NCI-H146 treated with DMSO at 0.1 percent for 48 hours (cell line): Measurements from ENCODE around the gene TMOD3.

Experiments used
- DNase-seq: peaks from one replicate; lab custom pipeline; 2025; ENCODE audit not compliant: unreplicated experiment; lab: John Stamatoyannopoulos, UW

Gene TMOD3

GRCh38 chr15:51825698-51826097, 3.8 kb upstream of the TMOD3 start:
- no peak for DNase-seq

GRCh38 chr15:51828621-51829375, 655 bp upstream of the TMOD3 start:
- no peak for DNase-seq

GRCh38 chr15:51830276-51830806, 888 bp downstream of the TMOD3 start:
- no peak for DNase-seq

DNA sequence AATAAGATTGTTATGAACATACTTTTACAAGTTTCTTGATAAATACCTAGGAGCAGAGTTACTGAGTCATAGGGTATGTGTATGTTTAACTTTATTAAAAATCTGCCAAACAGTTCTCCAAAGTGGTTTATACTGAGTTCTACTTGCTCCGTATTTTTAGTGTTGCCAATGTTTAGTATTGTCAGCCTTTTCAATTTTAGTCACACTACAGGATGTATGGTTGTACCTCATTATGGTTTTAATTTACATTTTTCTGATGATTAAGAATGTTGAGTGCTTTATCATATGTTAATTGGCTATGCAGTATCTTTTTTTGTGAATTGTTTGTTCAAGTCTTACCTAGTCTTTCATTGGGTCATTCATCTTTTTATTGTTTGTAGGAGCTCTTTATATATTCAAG, 4.3 kb downstream of the TMOD3 start:
- DNase-seq: no peak

DNA sequence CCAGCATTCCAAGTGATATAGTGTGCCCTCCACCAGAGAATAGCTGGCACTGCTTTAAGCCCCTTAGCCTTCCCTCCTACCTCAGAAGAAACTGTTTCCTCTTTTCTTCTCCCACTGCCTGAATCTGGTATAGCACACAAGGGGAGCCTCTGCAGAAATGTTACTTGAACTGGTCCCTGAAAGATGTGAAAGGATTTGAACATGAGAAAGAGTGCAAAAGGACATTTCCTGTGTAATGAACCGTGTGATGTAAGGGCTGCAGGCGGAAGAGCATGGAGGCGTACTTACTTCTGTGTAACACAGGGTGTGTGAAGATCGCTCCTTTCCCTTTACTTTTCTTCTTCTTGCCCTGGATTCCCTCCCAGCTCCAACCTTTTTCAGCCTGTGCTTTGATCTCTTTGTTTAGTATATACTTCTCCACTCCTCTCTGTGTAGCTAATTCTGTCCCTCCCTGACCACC, 8.4 kb downstream of the TMOD3 start:
- DNase-seq: no peak

- no peak for DNase-seq
Observed at GRCh38 chr15:51838270-51838669, 8.8 kb downstream of the TMOD3 start.

GRCh38 chr15:51840692-51841091, 11.2 kb downstream of the TMOD3 start:
- DNase-seq: no peak

GRCh38 chr15:51841406-51842040, 12.1 kb downstream of the TMOD3 start:
- DNase-seq: no peak

GRCh38 chr15:51842265-51842664, 12.8 kb downstream of the TMOD3 start:
- no peak for DNase-seq

DNA sequence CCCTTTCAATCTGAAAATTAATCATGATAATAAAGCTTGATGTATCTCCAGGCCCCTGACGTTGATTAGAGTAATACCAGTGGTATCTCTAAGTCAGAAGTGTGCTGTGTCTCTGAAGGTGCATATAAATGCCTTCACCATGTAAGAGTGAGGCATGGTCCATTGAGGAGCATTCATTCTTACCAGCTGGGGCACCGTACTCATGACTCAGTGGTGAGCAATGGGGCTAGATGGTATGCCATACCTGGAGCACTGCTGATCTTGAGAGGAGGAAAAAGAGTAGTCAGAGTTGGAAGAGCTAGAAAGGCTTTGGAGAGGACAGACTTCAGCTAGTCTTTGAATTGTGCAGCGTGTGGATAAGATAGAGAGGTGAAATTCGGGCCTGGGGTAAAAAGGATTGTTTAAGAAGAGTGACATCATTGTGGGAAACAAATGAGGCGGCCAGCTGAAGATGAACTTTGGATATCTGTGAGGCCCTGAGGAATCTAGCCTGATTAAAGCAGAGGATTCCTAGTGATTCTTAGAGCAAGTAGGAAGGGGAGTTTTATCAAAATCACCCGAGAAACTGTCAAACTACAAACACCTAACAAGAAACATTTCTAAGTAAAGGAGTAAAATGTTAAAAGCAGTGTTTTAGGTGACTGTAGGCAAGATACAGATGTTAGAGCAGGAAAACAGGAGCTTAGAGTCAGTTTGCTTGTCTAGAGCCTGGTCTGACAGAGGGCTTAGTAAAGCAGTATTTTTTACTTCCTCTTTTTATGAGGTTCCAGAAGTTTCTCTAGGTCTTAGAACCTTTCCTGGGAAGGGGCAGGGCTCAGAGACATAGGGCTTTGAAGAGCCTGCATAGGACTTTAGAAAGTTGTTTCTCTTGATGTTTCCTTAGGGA, 13.6 kb downstream of the TMOD3 start:
- DNase-seq: no peak

- DNase-seq: no peak
Observed at GRCh38 chr15:51844747-51845426, 15.4 kb downstream of the TMOD3 start.

DNA sequence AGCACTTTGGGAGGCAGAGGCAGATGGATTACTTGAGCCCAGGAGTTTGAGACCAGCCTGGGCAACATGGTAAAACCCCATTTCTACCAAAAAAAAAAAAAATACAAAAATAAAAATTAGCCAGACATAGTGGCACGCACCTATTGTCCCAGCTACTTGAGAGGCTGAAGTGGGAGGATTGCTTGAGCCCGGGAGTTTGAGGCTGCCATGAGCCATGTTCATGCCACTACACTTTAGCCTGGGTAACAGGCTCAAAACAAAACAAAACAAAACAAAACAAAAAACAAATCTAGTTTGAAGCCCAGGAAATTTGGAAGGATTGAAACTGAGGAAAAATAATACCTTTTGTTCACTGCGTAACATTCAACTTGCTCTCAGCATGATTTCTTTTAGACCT, 16.6 kb downstream of the TMOD3 start:
- DNase-seq: no peak

GRCh38 chr15:51846463-51847230, 17.2 kb downstream of the TMOD3 start:
- DNase-seq: no peak

- DNase-seq: no peak
Observed at GRCh38 chr15:51848811-51849210, 19.4 kb downstream of the TMOD3 start.

DNA sequence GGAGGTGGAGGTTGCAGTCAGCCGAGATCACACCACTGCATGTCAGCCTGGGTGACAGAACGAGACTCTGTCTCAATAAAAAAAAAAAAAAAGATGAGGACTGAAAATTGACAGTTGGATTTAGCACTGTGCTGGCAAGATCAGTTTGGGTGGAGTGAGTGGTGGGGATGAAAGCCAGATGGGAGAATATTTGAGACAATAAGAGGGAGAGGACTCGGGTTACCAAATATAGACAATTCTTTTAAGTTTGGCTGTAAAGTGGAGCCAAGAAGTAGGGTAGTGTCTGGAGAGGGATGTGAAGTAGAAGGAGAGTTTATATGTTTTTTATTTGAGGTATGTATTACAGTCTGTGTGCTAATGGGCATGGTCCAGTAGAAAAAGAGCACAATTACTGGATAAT, 20.4 kb downstream of the TMOD3 start:
- no peak for DNase-seq

GRCh38 chr15:51853998-51854397, 24.5 kb downstream of the TMOD3 start:
- no peak for DNase-seq

- DNase-seq: no peak
Observed at GRCh38 chr15:51855612-51856011, 26.2 kb downstream of the TMOD3 start.

DNA sequence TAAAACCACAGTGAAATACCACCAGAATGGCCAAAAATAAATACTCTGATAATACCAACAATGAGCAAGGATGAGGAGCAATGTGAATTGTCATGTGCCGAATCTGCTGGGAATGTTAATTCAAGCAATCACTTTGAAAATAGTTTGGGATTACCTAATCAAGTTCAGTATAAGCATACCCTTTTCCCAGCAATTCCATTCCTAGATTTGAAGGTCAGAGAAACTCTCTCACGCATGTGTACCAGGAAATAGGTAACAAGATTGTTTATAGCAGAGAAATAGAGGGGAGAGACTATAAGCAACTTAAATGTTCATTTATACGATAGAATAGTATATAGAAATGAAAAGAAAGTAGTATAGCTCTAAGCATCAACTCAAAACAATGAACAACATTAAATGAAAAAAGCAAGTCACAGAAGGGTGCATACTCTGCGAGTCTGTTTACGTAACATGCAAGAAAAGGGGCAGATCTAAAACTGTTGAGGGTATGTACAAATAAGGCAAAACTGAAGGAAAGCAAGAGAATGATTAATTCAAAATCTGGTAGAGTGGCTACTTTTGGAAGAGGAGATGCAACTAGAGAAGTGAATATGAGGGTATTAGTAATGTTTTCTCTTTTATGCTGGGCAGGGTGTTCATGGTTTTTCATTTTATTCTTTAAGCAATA, 27.4 kb downstream of the TMOD3 start:
- no peak for DNase-seq

GRCh38 chr15:51861557-51862359, 32.3 kb downstream of the TMOD3 start:
- no peak for DNase-seq
